OCI-LY3 (cell line): ENCODE data around the gene CLDN4.
"Not testable (repeated sequence)": the region's sequence is repeated elsewhere in the genome, so short reads cannot be mapped to it uniquely, and the experiment has no call there.

Experiments used
- H2AFZ ChIP-seq: fragments of 200-600, 300-600 bp; shearing (Covaris generic); 2 replicates; pipeline ENCODE4 v1.6.0; 2014; ENCODE audit warnings: antibody characterized with exemption, low read depth, low read length
- H3K27ac ChIP-seq: fragments of 200-600, 300-600 bp; sonication (generic); 2 replicates; pipeline ENCODE4 v1.5.1; 2014; ENCODE audit warnings: mild to moderate bottlenecking, low read length, moderate library complexity, mixed read lengths
- H3K27me3 ChIP-seq: fragments of 200-600, 300-600 bp; sonication (generic); 2 replicates; pipeline ENCODE4 v1.6.1; 2014; ENCODE audit warnings: low read depth, low read length, mixed read lengths
- H3K36me3 ChIP-seq: fragments of 200-600, 300-600 bp; sonication (generic); replicated peaks from 2 replicates; pipeline ENCODE3; 2014; ENCODE audit warnings: low read depth, low read length, mixed read lengths
- H3K4me1 ChIP-seq: fragments of 300-600, 200-600 bp; sonication (generic); 2 replicates; pipeline ENCODE4 v1.6.1; 2014; ENCODE audit warnings: low read length, mixed read lengths
- H3K4me2 ChIP-seq: fragments of 200-600, 300-600 bp; sonication (generic); 2 replicates; pipeline ENCODE4 v1.6.1; 2014; ENCODE audit warnings: low read length, mixed read lengths
- H3K4me3 ChIP-seq: fragments of 300-600, 200-600 bp; sonication (generic); 2 replicates; pipeline ENCODE4 v1.5.1; 2014; ENCODE audit warnings: antibody characterized with exemption, mild to moderate bottlenecking, low read length, moderate library complexity
- H3K79me2 ChIP-seq: fragments of 300-600, 200-600 bp; shearing (Covaris generic); 2 replicates; pipeline ENCODE4 v1.6.1; 2014; ENCODE audit warnings: mild to moderate bottlenecking, low read length, mixed read lengths
- H3K9ac ChIP-seq: fragments of 300-600, 200-600 bp; shearing (Covaris generic); 2 replicates; pipeline ENCODE4 v1.6.0; 2014; ENCODE audit warnings: mild to moderate bottlenecking, low read length, moderate library complexity
- H3K9me3 ChIP-seq: fragments of 200-600, 300-600 bp; shearing (Covaris generic); 2 replicates; pipeline ENCODE4 v1.6.1; 2014; ENCODE audit warnings: low read length, mixed read lengths; ENCODE audit not compliant: insufficient read depth
- H4K20me1 ChIP-seq: fragments of 200-600, 300-600 bp; sonication (generic); 2 replicates; pipeline ENCODE4 v1.6.1; 2016; ENCODE audit warnings: low read length, mixed read lengths; ENCODE audit not compliant: insufficient read depth
- EZH2phosphoT487 ChIP-seq: fragments of 200-600 bp; shearing (Covaris generic); IDR thresholded peaks from 2 replicates; pipeline ENCODE4 v1.6.1; 2018; ENCODE audit warnings: antibody characterized with exemption, mixed run types, low read depth
- TF ChIP-seq, protein P1 (sequence below): fragments of 200-600, 300-600 bp; sonication (generic); IDR thresholded peaks from 2 replicates; pipeline ENCODE4 v1.5.1; 2014; ENCODE audit warnings: antibody characterized with exemption, low read length, low read depth

The CLDN4 gene

GRCh38 chr7:73830681-73831583 lies at the start of gene CLDN4:
CLDN4 (plus strand) TSS chr7:73830996; CDS start chr7:73831202, 206 bp downstream.
- no peaks in the 10 kb centered on the region for H3K79me2 ChIP-seq
- H3K27ac ChIP-seq = no peak within 1 kb of the TSS
- TF ChIP-seq, protein P1, sequence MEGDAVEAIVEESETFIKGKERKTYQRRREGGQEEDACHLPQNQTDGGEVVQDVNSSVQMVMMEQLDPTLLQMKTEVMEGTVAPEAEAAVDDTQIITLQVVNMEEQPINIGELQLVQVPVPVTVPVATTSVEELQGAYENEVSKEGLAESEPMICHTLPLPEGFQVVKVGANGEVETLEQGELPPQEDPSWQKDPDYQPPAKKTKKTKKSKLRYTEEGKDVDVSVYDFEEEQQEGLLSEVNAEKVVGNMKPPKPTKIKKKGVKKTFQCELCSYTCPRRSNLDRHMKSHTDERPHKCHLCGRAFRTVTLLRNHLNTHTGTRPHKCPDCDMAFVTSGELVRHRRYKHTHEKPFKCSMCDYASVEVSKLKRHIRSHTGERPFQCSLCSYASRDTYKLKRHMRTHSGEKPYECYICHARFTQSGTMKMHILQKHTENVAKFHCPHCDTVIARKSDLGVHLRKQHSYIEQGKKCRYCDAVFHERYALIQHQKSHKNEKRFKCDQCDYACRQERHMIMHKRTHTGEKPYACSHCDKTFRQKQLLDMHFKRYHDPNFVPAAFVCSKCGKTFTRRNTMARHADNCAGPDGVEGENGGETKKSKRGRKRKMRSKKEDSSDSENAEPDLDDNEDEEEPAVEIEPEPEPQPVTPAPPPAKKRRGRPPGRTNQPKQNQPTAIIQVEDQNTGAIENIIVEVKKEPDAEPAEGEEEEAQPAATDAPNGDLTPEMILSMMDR = no peak
- no peak for TF ChIP-seq EZH2phosphoT487
- no peaks in the 10 kb centered on the region for H3K27me3 ChIP-seq
- H3K4me1 ChIP-seq = peaks cover 41% of the 10 kb centered on the region
- no peak within 1 kb of the TSS for H3K4me2 ChIP-seq
- no peak within 1 kb of the TSS for H3K4me3 ChIP-seq
- no peak within 1 kb of the TSS for H2AFZ ChIP-seq
- H4K20me1 ChIP-seq = no peaks in the 10 kb centered on the region
- no peaks in the 10 kb centered on the region for H3K36me3 ChIP-seq
- H3K9me3 ChIP-seq = no peaks in the 10 kb centered on the region
- H3K9ac ChIP-seq = no peak within 1 kb of the TSS

GRCh38 chr7:73786588-73786987 lies 44.2 kb upstream of the CLDN4 start:
- Histone ChIP-seq H3K4me3 (no peak overlapping the region), H3K79me2 (no peaks in the 10 kb centered on the region), H3K36me3 (no peaks in the 10 kb centered on the region), H3K9me3 (no peaks in the 10 kb centered on the region), H3K27ac (no peak overlapping the region), H3K9ac (no peak overlapping the region), H2AFZ (no peak overlapping the region), H3K4me2 (no peak overlapping the region), H4K20me1 (no peaks in the 10 kb centered on the region), H3K4me1 (no peaks in the 10 kb centered on the region), H3K27me3 (no peaks in the 10 kb centered on the region)
- TF ChIP-seq, protein P1 = no peak
- no peak for TF ChIP-seq EZH2phosphoT487

DNA sequence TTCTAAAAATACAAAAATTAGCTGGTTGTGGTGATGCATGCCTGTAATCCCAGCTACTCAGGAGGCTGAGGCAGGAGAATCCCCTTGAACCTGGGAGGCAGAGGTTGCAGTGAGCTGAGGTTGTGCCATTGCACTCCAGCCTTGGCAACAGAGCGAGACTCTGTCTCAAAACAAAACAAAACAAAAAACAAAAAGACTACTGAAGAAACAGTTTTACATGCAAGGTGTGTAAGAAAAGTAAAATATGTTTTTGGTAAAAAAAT lies 43.1 kb upstream of the CLDN4 start:
- not testable (repeated sequence) for H2AFZ ChIP-seq, H3K27me3 ChIP-seq, H3K79me2 ChIP-seq, H3K9ac ChIP-seq, H4K20me1 ChIP-seq, H3K9me3 ChIP-seq, H3K4me1 ChIP-seq, H3K36me3 ChIP-seq, H3K4me3 ChIP-seq, H3K4me2 ChIP-seq, H3K27ac ChIP-seq

DNA sequence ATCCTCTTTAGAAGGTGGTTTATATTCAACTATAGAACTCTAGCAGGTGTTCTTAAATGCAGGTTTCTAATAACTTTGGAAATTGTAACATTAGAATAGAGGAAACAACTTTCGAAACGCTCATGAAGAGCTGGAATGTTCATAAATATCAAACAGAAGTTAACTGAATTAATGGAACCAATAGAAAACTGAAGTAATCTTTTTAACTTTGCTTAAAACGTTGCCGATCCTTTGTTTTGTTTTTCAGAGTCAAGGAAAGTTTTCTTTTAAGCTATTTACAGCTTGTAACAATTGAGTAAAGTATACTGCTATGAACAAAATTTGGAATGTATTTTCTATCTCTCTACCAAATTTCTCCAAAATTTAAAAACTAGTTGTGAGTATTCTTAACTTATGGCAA lies 41.7 kb upstream of the CLDN4 start:
- H3K36me3 ChIP-seq = no peaks in the 10 kb centered on the region
- H3K27me3 ChIP-seq = no peaks in the 10 kb centered on the region
- H3K4me1 ChIP-seq = no peaks in the 10 kb centered on the region
- no peak overlapping the region for H3K4me2 ChIP-seq
- TF ChIP-seq, protein P1 = no peak
- no peak overlapping the region for H3K27ac ChIP-seq
- H2AFZ ChIP-seq = no peak overlapping the region
- no peaks in the 10 kb centered on the region for H3K79me2 ChIP-seq
- H3K4me3 ChIP-seq = no peak overlapping the region
- no peaks in the 10 kb centered on the region for H3K9me3 ChIP-seq
- no peak overlapping the region for H3K9ac ChIP-seq
- no peaks in the 10 kb centered on the region for H4K20me1 ChIP-seq

- not testable (repeated sequence) for H3K9me3 ChIP-seq, H3K4me2 ChIP-seq, H3K27me3 ChIP-seq, H3K79me2 ChIP-seq, H3K9ac ChIP-seq, H4K20me1 ChIP-seq, H2AFZ ChIP-seq, H3K4me3 ChIP-seq, H3K36me3 ChIP-seq, H3K27ac ChIP-seq, H3K4me1 ChIP-seq
Observed at GRCh38 chr7:73791170-73791690, 39.6 kb upstream of the CLDN4 start.

GRCh38 chr7:73795188-73795587 lies 35.6 kb upstream of the CLDN4 start:
- H3K27ac ChIP-seq = not testable (repeated sequence)

DNA sequence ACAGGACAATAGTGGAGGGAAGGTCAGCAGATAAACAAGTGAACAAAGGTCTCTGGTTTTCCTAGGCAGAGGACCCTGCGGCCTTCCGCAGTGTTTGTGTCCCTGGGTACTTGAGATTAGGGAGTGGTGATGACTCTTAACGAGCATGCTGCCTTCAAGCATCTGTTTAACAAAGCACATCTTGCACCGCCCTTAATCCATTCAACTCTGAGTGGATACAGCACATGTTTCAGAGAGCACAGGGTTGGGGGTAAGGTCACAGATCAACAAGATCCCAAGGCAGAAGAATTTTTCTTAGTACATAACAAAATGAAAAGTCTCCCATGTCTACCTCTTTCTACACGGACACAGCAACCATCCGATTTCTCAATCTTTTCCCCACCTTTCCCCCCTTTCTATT lies 34.1 kb upstream of the CLDN4 start:
- not testable (repeated sequence) for H3K36me3 ChIP-seq, H3K9me3 ChIP-seq, H3K79me2 ChIP-seq

More at GRCh38 chr7:73795188-73795587, 35.6 kb upstream of the CLDN4 start:
- H3K4me2 ChIP-seq, H3K79me2 ChIP-seq, H3K9ac ChIP-seq, H3K36me3 ChIP-seq, H3K4me3 ChIP-seq, H3K4me1 ChIP-seq, H4K20me1 ChIP-seq, H2AFZ ChIP-seq, H3K9me3 ChIP-seq, H3K27me3 ChIP-seq: not testable (repeated sequence)

More for the DNA sequence above, 34.1 kb upstream of the CLDN4 start:
- H4K20me1 ChIP-seq, H2AFZ ChIP-seq, H3K4me1 ChIP-seq, H3K4me3 ChIP-seq, H3K4me2 ChIP-seq, H3K9ac ChIP-seq, H3K27ac ChIP-seq, H3K27me3 ChIP-seq: not testable (repeated sequence)
